Measurements from ENCODE around the gene SYDE1. TPM values are rescaled to one million over a fixed set of nuclear protein-coding genes. Genes with fewer than 3 reads are reported as not detected.

Gene SYDE1
- total RNA-seq, 1 donor from 2014 or later, result 0.71 TPM

DNA sequence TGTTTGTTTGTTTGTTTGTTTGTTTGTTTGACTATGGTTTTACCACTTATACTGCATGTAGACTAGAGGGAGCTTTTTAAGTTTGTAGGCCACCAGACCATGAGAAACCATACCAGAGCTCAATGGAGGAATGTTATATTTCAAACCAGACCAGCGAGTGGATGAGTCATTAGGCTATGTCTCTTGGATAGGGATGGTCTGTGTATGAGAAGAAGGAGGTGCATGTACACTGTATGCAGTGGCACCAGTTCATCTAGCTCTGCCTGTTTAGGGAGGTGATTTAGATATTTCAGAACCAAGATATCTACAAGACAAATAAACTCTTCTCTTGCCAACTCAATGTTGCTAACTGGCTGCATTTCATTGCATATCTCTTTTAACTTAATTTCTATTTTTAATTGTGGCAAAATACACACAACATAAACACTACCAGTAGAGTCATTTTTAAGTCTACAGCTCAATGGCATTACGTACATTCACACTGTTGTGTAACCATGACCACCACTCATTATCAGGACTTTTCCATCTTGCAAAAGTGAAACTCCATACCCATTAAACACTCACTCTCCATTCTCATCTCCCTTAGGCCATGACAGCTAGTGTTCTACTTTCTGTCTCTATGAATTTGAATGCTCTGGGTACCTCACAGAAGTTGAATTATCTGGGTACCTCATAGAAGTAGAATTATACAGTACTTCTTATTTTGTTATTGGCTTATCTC is 29.2 kb downstream of the SYDE1 start:
- DNase-seq, result no peak
- TF ChIP-seq, protein P1, sequence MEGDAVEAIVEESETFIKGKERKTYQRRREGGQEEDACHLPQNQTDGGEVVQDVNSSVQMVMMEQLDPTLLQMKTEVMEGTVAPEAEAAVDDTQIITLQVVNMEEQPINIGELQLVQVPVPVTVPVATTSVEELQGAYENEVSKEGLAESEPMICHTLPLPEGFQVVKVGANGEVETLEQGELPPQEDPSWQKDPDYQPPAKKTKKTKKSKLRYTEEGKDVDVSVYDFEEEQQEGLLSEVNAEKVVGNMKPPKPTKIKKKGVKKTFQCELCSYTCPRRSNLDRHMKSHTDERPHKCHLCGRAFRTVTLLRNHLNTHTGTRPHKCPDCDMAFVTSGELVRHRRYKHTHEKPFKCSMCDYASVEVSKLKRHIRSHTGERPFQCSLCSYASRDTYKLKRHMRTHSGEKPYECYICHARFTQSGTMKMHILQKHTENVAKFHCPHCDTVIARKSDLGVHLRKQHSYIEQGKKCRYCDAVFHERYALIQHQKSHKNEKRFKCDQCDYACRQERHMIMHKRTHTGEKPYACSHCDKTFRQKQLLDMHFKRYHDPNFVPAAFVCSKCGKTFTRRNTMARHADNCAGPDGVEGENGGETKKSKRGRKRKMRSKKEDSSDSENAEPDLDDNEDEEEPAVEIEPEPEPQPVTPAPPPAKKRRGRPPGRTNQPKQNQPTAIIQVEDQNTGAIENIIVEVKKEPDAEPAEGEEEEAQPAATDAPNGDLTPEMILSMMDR (IDR thresholded peaks at IDR 0.05; ENCODE audit: partially characterized antibody, unreplicated experiment), result no peak
- Mint-ChIP-seq H3K27me3 (ENCODE audit: unreplicated experiment) (no peaks in the 10 kb centered on the region), H3K27ac (ENCODE audit: unreplicated experiment) (no peak overlapping the region), H3K36me3 (ENCODE audit: unreplicated experiment) (peaks cover 6% of the 10 kb centered on the region), H3K4me1 (ENCODE audit: low read depth, unreplicated experiment) (no peaks in the 10 kb centered on the region), H3K4me3 (ENCODE audit: unreplicated experiment) (no peak overlapping the region), H3K9me3 (ENCODE audit: unreplicated experiment) (peaks cover 6% of the 10 kb centered on the region)

DNA sequence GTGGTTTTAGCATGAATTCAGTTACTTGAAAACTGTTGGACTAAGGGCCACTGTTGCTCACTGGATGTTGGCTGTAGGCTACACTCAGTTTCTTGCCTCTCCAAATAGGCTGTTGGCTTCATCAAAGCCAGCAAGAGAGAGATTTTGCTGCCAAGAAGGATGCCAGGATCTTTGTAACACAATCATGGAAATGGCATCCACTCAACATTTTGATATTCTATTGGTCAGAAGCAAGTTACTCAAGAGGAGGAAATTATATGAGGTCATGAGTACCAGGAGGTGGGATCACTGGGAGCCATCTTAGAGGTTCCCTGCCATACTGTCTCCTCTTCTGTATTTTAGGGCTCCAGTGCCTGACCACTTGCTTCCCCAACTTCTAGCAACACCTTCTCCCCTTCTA is 30.6 kb downstream of the SYDE1 start:
- Mint-ChIP-seq H3K36me3 (ENCODE audit: unreplicated experiment) (peaks cover 6% of the 10 kb centered on the region), H3K27me3 (ENCODE audit: unreplicated experiment) (peaks cover 4% of the 10 kb centered on the region)
- TF ChIP-seq, protein P1 (IDR thresholded peaks at IDR 0.05; ENCODE audit: partially characterized antibody, unreplicated experiment), result no peak

DNA sequence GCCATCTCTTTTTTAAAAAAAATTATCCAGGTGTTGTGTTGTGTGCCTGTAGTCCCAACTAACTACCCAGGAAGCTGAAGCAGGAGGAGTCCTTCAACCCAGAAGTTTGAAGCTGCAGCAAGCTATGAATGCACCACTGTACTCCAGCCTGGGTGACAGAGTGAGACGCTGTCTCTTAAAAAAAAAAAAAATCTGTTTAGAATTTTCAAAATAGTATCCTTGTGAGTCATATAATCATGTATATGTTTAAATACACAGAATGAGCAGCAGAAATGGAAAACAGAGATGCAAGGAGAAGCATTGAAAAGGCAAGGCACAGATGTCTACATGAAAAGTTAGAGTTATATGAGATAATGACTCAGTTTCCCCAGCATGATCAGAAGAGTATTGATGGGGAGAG is 31.2 kb downstream of the SYDE1 start:
- no peak for DNase-seq
- Mint-ChIP-seq H3K27me3 (ENCODE audit: unreplicated experiment) (peaks cover 4% of the 10 kb centered on the region), H3K9me3 (ENCODE audit: unreplicated experiment) (peaks cover 6% of the 10 kb centered on the region), H3K4me1 (ENCODE audit: low read depth, unreplicated experiment) (no peaks in the 10 kb centered on the region), H3K27ac (ENCODE audit: unreplicated experiment) (no peak overlapping the region), H3K4me3 (ENCODE audit: unreplicated experiment) (no peak overlapping the region), H3K36me3 (ENCODE audit: unreplicated experiment) (peaks cover 6% of the 10 kb centered on the region)
- TF ChIP-seq, protein P1 (IDR thresholded peaks at IDR 0.05; ENCODE audit: partially characterized antibody, unreplicated experiment), result no peak

More for the DNA sequence above, 30.6 kb downstream of the SYDE1 start:
- Mint-ChIP-seq H3K9me3 (ENCODE audit: unreplicated experiment) (peaks cover 6% of the 10 kb centered on the region), H3K4me3 (ENCODE audit: unreplicated experiment) (no peak overlapping the region), H3K27ac (ENCODE audit: unreplicated experiment) (no peak overlapping the region), H3K4me1 (ENCODE audit: low read depth, unreplicated experiment) (no peaks in the 10 kb centered on the region)
- DNase-seq, result no peak

DNA sequence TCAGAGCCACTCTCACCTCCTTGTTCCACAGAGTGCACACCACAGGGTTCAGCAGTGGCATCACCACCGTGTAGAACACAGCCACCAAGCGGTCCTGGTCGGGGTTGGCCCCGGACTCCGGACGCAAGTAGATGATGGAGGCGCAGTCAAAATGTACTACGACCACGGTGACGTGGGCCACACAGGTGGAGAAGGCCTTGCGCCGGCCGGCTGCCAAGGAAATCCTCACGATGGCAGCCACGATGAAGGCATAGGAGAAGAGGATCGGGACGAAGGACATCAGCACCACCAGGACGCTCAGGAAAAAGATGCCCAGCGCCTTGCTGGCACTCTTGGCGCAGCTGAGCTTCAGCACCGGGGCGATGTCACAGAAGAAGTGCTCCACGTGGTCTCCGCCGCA is 33.9 kb downstream of the SYDE1 start:
- DNase-seq, result no peak
- Mint-ChIP-seq H3K27ac (ENCODE audit: unreplicated experiment) (no peak overlapping the region), H3K4me3 (ENCODE audit: unreplicated experiment) (no peak overlapping the region), H3K27me3 (ENCODE audit: unreplicated experiment) (peaks cover 7% of the 10 kb centered on the region), H3K36me3 (ENCODE audit: unreplicated experiment) (peaks cover 6% of the 10 kb centered on the region), H3K4me1 (ENCODE audit: low read depth, unreplicated experiment) (no peaks in the 10 kb centered on the region), H3K9me3 (ENCODE audit: unreplicated experiment) (peaks cover 5% of the 10 kb centered on the region)
- TF ChIP-seq, protein P1 (IDR thresholded peaks at IDR 0.05; ENCODE audit: partially characterized antibody, unreplicated experiment), result no peak

DNA sequence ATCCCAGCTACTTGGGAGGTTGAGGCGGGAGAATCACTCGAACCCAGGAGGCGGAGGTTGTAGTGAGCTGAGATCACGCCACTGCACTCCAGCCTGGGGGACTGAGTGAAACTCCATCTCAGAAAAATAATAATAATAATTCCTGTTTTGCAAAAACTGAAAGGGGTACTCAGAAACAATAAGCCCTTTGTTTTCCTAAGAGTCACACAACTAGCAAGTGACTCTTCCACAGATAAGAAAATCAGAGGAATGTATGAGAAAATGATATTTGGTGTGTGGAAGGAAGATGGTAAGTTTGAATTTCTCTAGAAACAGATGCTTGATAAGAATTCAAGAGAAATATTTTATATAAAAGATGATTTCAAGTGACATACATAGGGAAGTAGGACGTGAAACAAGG is 35.1 kb downstream of the SYDE1 start:
- H3K27me3 Mint-ChIP-seq (ENCODE audit: unreplicated experiment), result peaks cover 7% of the 10 kb centered on the region

More for the DNA sequence above, 35.1 kb downstream of the SYDE1 start:
- Mint-ChIP-seq H3K27ac (ENCODE audit: unreplicated experiment) (no peak overlapping the region), H3K36me3 (ENCODE audit: unreplicated experiment) (peaks cover 6% of the 10 kb centered on the region), H3K9me3 (ENCODE audit: unreplicated experiment) (peaks cover 5% of the 10 kb centered on the region), H3K4me3 (ENCODE audit: unreplicated experiment) (no peak overlapping the region), H3K4me1 (ENCODE audit: low read depth, unreplicated experiment) (no peaks in the 10 kb centered on the region)
- TF ChIP-seq, protein P1 (IDR thresholded peaks at IDR 0.05; ENCODE audit: partially characterized antibody, unreplicated experiment), result no peak
- no peak for DNase-seq
